SH-SY5Y (cell line): Measurements from ENCODE around the gene NLRP5.

Experiments
- GATA2 ChIP-seq: IDR thresholded peaks from 2 replicates; pipeline ENCODE4 v1.6.1; 2011; ENCODE audit warnings: mild to moderate bottlenecking, low read depth, low read length
- GATA3 ChIP-seq: IDR thresholded peaks from 2 replicates; pipeline ENCODE4 v1.6.1; 2011; ENCODE audit warnings: low read depth, mild to moderate bottlenecking, low read length, moderate library complexity

GRCh38 chr19:55962186-55962585 is 24.4 kb upstream of the NLRP5 start:
- TF ChIP-seq GATA3 (no peak), GATA2 (no peak)
